ENCODE measurements around the gene TM7SF3.
A peak's percentile ranks its signal among the peaks of the same experiment; 100 is the strongest.
"Not testable (repeated sequence)": the region's sequence is repeated elsewhere in the genome, so short reads cannot be mapped to it uniquely, and the experiment has no call there.

TM7SF3 gene

DNA sequence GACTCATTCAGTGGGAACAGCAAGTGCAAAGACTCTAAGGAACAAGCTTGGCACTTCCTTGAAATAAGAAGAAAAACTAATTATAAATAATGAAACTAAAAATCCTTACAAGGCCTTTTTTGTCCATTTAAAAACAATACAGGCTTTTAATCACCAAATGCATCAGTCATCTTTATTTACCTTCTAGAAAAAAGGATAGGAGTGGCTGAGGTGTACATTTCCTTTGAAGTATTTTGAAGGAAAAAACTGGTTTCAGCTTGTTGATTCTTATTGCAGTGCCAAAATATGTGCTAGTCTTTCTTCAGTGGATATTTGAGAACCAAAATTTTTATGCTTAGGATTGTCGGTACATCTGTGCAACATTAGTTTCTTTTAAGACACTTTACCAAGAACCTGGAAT, 38.0 kb upstream of the TM7SF3 start:
- no peak overlapping the region for H3K4me3 ChIP-seq (ENCODE audit: low read length)
- no peak for DNase-seq (ENCODE audit: low read depth)
- TF ChIP-seq, protein P1, sequence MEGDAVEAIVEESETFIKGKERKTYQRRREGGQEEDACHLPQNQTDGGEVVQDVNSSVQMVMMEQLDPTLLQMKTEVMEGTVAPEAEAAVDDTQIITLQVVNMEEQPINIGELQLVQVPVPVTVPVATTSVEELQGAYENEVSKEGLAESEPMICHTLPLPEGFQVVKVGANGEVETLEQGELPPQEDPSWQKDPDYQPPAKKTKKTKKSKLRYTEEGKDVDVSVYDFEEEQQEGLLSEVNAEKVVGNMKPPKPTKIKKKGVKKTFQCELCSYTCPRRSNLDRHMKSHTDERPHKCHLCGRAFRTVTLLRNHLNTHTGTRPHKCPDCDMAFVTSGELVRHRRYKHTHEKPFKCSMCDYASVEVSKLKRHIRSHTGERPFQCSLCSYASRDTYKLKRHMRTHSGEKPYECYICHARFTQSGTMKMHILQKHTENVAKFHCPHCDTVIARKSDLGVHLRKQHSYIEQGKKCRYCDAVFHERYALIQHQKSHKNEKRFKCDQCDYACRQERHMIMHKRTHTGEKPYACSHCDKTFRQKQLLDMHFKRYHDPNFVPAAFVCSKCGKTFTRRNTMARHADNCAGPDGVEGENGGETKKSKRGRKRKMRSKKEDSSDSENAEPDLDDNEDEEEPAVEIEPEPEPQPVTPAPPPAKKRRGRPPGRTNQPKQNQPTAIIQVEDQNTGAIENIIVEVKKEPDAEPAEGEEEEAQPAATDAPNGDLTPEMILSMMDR (conservative IDR thresholded peaks at IDR 0.05; ENCODE audit: low read depth, low read length): no peak

DNA sequence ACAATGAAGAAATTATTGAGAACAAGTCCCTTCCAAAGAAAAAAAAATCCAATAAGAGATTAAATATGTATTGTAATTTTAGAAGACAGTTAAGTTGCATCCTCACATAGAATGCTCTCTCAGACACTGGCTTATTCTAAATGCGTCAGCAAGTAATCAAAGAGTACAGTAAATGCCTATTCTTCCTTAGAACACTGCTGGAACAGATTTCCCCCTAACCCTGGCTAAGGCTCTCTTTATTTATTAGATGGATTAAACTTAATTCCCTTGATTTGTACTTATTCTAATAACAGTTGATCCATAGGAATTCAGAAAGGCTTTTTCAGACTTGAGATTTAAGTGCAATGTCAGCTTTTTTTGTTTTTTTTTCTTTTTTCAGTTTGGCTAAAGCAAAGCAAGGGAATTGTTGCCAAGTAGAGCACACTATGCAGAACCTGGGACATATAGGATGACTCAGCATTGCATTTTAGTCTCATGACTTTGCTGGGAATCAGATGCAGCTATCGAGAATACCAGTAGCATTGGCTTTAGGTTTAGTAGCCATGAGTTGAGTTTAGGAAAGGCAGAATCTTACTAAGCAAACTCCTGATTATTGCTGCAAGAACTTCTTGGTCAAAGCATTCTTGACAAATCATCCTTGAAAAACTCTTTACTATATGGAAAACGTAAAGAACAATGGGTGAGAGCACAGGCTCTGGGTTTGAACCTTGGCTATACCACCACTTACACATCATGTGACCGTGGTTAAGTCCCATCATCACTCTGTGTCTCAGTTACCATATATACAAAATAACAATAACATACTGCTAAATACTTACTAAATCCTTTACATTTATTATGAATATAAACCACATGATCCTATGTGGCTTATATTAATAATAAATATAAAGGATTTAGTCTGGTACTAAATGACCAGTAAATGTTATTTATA, 34.9 kb upstream of the TM7SF3 start:
- TF ChIP-seq, protein P1 (conservative IDR thresholded peaks at IDR 0.05; ENCODE audit: low read depth, low read length): no peak
- DNase-seq (ENCODE audit: low read depth): peak; percentile 91
- H3K4me3 ChIP-seq (ENCODE audit: low read length): no peak overlapping the region

DNA sequence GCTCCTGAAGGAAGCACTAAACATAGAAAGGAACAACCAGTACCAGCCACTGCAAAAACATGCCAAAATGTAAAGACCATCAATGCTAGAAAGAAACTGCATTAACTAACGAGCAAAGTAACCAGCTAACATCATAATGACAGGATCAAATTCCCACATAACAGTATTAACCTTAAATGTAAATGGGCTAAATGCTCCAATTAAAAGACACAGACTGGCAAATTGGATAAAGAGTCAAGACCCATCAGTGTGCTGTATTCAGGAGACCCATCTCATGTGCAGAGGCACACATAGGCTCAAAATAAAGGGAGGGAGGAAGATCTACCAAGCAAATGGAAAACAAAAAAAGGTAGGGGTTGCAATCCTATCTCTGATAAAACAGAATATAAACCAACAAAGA, 27.8 kb upstream of the TM7SF3 start:
- H3K4me3 ChIP-seq (ENCODE audit: low read length); DNase-seq (ENCODE audit: low read depth): not testable (repeated sequence)

DNA sequence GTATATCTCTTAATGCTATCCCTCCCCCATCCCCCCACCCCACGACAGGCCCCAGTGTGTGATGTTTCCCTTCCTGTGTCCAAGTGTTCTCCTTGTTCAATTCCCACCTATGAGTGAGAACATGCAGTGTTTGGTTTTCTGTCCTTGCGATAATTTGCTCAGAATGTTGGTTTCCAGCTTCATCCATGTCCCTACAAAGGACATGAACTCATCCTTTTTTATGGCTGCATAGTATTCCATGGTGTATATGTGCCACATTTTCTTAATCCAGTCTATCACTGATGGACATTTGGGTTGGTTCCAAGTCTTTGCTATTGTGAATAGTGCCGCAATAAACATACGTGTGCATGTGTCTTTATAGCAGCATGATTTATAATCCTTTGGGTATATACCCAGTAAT, 26.5 kb upstream of the TM7SF3 start:
- not testable (repeated sequence) for DNase-seq (ENCODE audit: low read depth); H3K4me3 ChIP-seq (ENCODE audit: low read length)

DNA sequence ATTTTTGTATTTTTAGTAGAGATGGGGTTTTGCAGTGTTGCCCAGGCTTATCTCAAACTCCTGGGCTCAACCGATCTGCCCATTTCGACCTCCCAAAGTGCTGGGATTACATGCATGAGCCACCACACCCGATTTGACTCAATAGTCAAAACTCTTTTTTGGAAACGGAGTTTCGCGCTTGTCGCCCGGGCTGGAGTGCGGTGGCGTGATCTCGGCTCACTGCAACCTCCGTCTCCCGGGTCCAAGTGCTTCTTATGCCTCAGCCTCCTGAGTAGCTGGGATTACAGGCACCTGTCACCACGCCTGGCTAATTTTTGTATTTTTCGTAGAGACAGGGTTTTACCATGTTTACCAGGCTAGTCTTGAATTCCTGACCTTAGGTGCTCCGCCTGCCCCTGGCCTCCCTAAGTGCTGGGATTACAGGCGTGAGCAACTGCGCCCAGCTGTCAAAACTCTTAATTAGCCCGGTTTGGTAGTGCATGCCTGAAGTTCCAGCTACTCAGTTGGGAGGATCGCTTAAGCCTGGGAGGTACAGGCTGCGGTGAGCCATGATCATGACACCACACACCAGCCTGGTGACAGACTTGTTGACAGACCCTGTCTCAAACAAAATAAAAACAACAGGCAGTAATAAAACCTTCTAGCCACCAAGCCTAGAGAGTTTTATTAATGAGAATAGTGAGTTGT, 20.6 kb upstream of the TM7SF3 start:
- TF ChIP-seq, protein P1 (conservative IDR thresholded peaks at IDR 0.05; ENCODE audit: low read depth, low read length): no peak
- H3K4me3 ChIP-seq (ENCODE audit: low read length): no peak overlapping the region
- DNase-seq (ENCODE audit: low read depth): peak; percentile 62

DNA sequence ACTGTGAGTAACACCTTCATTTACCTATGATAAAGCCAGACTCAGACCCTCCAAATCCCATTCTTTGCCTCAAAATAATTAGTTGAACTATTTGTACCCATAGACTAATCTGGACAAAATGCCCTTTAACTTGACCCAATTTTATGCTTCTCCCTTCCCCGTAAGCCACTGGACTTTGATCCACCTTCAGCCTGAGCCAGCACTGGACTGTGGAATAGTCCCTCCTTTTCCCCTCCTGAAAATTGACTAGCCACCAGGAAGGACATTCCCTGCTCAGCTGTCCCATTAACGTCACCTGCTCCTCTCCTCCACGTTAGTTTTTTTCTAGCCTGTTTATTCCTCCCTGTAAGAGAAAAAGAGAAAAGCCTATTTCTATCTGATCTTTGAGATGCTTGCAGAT, 18.5 kb upstream of the TM7SF3 start:
- no peak overlapping the region for H3K4me3 ChIP-seq (ENCODE audit: low read length)
- DNase-seq (ENCODE audit: low read depth): no peak
- TF ChIP-seq, protein P1 (conservative IDR thresholded peaks at IDR 0.05; ENCODE audit: low read depth, low read length): no peak

DNA sequence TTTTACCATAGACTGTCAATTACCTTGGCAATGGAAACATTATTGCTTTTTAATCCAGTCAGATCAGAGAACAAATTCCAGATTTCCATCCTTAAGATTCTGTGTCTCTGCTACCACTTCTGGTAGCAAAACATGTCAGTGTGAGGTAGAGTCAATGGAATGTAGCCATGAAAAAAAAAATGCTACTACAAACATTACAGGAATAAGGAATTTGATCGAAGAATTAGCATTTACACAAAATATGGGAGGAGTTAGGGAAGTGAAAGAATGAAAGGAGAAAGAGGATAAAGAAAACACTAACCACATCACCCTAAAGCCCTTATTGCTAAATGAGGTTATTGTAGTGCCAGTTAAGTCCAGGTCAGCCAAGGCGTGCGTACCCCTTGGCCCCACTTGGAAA, 17.3 kb upstream of the TM7SF3 start:
- H3K4me3 ChIP-seq (ENCODE audit: low read length): no peak overlapping the region
- no peak for DNase-seq (ENCODE audit: low read depth)
- TF ChIP-seq, protein P1 (conservative IDR thresholded peaks at IDR 0.05; ENCODE audit: low read depth, low read length): no peak

DNA sequence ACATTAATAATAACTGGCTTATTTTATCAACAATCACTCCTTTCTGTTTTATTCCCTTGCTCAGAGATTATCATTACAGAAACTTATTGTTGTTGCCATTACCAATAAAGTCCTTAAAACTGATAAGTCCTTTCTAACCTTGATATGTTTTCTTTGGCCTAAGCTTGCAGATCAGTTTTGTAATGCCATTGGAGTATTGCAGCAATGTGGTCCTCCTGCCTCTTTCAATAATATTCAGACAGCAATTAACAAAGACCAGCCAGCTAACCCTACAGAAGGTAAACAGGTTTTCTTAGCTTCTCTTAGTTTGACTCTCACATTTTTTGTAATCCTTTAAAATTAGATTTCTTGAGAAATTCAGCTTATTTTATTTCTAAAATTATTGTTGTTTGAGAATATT, 12.1 kb upstream of the TM7SF3 start:
- no peak for DNase-seq (ENCODE audit: low read depth)
- H3K4me3 ChIP-seq (ENCODE audit: low read length): no peak overlapping the region
- TF ChIP-seq, protein P1 (conservative IDR thresholded peaks at IDR 0.05; ENCODE audit: low read depth, low read length): no peak

All from retinal pigment epithelial cell (primary cell).